Adrenal gland (tissue), 5 donors: Measurements from ENCODE around the gene SMG6.

ENCODE experiments used
- POLR2A ChIP-seq, 2 donors: fragments of 450-650 bp; IDR thresholded peaks; one replicate each; pipeline ENCODE4 v1.6.1; 2017; ENCODE audit warnings: antibody characterized with exemption in 2 of 2, mild to moderate bottlenecking in 2 of 2, moderate library complexity in 1 of 2
- TF ChIP-seq, protein P1 (sequence below), 6 experiments: fragments of 450-650 bp in 4 of 6; fragments of 200-600 bp in 2 of 6; sonication (generic) in 1 of 6; IDR thresholded peaks; 1 replicate in 5 of 6; 2 replicates in 1 of 6; pipeline versions ENCODE4 v1.5.1 to v1.8.0; 2016 to 2021; ENCODE audit warnings: antibody characterized with exemption in 6 of 6, mild to moderate bottlenecking in 2 of 6, moderate library complexity in 1 of 6
- donor health status: DM: no; HTN: no; CAD: no.

DNA sequence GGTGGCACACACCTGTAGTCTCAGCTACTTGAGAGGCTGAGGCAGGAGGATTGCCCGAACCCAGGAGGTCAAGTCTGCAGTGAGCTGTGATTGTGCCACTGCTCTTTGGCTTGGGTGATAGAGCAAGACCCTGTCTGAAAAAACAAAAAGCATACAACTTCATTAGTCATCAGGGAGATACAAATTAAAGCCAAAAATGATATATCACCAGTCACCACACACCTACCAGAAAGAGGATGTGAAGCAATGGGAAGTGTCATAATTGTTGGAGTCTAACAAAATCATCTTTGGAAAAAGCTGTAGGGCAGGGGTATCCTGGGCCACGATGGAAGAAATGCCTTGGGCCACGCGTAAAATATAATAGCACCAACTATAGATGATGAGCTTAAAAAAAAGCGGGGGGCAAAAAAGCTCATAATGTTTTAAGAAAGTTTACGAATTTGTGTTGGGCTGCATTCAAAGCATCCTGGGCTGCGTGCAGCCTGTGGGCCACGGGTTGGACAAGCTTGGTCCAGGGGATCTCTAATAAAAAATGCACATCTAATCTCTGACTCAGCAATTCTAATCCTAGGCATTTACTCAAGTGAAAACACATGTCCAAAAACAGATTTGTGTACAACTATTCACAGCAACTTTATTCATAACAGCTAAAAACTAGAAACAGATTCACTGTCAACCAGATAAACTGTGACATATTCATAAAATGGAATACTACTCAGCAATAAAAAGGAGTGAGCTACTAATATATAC, 182.8 kb downstream of the SMG6 start:
- TF ChIP-seq, protein P1, sequence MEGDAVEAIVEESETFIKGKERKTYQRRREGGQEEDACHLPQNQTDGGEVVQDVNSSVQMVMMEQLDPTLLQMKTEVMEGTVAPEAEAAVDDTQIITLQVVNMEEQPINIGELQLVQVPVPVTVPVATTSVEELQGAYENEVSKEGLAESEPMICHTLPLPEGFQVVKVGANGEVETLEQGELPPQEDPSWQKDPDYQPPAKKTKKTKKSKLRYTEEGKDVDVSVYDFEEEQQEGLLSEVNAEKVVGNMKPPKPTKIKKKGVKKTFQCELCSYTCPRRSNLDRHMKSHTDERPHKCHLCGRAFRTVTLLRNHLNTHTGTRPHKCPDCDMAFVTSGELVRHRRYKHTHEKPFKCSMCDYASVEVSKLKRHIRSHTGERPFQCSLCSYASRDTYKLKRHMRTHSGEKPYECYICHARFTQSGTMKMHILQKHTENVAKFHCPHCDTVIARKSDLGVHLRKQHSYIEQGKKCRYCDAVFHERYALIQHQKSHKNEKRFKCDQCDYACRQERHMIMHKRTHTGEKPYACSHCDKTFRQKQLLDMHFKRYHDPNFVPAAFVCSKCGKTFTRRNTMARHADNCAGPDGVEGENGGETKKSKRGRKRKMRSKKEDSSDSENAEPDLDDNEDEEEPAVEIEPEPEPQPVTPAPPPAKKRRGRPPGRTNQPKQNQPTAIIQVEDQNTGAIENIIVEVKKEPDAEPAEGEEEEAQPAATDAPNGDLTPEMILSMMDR (IDR thresholded peaks at IDR 0.05): no peak
- no peak for TF ChIP-seq POLR2A (IDR thresholded peaks at IDR 0.05)
